Prostate gland (tissue), 2 donors: ENCODE measurements around the gene ATP2C2.

Source experiments
- CTCF ChIP-seq, 4 experiments: fragments of 200-600 bp in 2 of 4; fragments of 450-650 bp in 2 of 4; sonication (generic) in 2 of 4; IDR thresholded peaks; 1 replicate in 3 of 4; 2 replicates in 1 of 4; pipeline ENCODE4 v1.5.1; 2016 to 2019; ENCODE audit warnings: antibody characterized with exemption in 4 of 4, mild to moderate bottlenecking in 2 of 4, moderate library complexity in 2 of 4
- POLR2A ChIP-seq: fragments of 450-650 bp; IDR thresholded peaks from one replicate; pipeline ENCODE4 v1.6.1; 2016; ENCODE audit warnings: antibody characterized with exemption, mild to moderate bottlenecking
- POLR2AphosphoS5 ChIP-seq: sonication (generic); formaldehyde crosslinking; IDR thresholded peaks from one replicate; pipeline ENCODE4 v1.6.1; 2017; ENCODE audit warnings: antibody characterized with exemption

GRCh38 chr16:84471966-84472365, 103.6 kb downstream of the ATP2C2 start:
- TF ChIP-seq CTCF (IDR thresholded peaks at IDR 0.05) (no peak), POLR2AphosphoS5 (no peak), POLR2A (no peak)
